ENCODE data around the gene LAPTM5. TPM values are rescaled to one million over a fixed set of nuclear protein-coding genes. Genes with fewer than 3 reads are reported as not detected.

Gene LAPTM5
- total and polyA plus RNA-seq, 10 of the 15 experiments (the other 5 are each of a cell fraction or from before 2014, with no cell fraction given) = 24.1 to 1,034 (median 687) TPM

GRCh38 chr1:30744060-30744756 is 13.4 kb downstream of the LAPTM5 start (continued):
- TF ChIP-seq MEF2A (IDR thresholded peaks at IDR 0.05; ENCODE audit: insufficient read depth, low read depth, low read length) (no peak), RUNX3 (IDR thresholded peaks at IDR 0.05; ENCODE audit: low read length) (no peak), BCL3 (IDR thresholded peaks at IDR 0.05; ENCODE audit: borderline replicate concordance, insufficient read depth, low read depth, low read length, poor library complexity, severe bottlenecking) (no peak), MYB (IDR thresholded peaks at IDR 0.05; ENCODE audit: borderline replicate concordance, low read depth, low read length) (no peak), SKIL (IDR thresholded peaks at IDR 0.05; ENCODE audit: low read depth, poor library complexity, severe bottlenecking) (no peak), PKNOX1 (IDR thresholded peaks at IDR 0.05) (no peak), EED (IDR thresholded peaks at IDR 0.05; ENCODE audit: low read depth) (peak; percentile 26; the same call in 1 of the 2 replicates), TCF12 (IDR thresholded peaks at IDR 0.05; ENCODE audit: low read depth, low read length) (peak; percentile 65), BHLHE40 (IDR thresholded peaks at IDR 0.05; ENCODE audit: borderline replicate concordance in 1 of 2, low read depth in 2 of 2, low read length in 1 of 2) (no peak), SRF (IDR thresholded peaks at IDR 0.05; ENCODE audit: low read depth in 2 of 2, low read length in 2 of 2) (no peak), TARDBP (IDR thresholded peaks at IDR 0.05; ENCODE audit: borderline replicate concordance) (no peak), MYC (IDR thresholded peaks at IDR 0.05; ENCODE audit: insufficient read depth, insufficient read length, insufficient replicate concordance, low read length, severe bottlenecking) (no peak), CHD1 (IDR thresholded peaks at IDR 0.05; ENCODE audit: low read depth, low read length) (peak; percentile 15; the same call in 1 of the 2 replicates), CBFB (IDR thresholded peaks at IDR 0.05; ENCODE audit: low read depth) (peak; percentile 37; the same call in 1 of the 2 replicates), ZNF24 (IDR thresholded peaks at IDR 0.05) (0 out of 2 replicates have a peak, but pooled peaks have one; percentile 26), ESRRA (IDR thresholded peaks at IDR 0.05; ENCODE audit: low read length) (0 out of 2 replicates have a peak, but pooled peaks have one; percentile 10), STAT1 (conservative IDR thresholded peaks at IDR 0.05) (no peak), NFXL1 (IDR thresholded peaks at IDR 0.05; ENCODE audit: borderline replicate concordance) (no peak), POLR2A (IDR thresholded peaks at IDR 0.05; ENCODE audit: low read depth, low read length) (peak; percentile 80), RAD21 (IDR thresholded peaks at IDR 0.05; ENCODE audit: insufficient read depth, low read depth, low read length) (no peak), ZBED1 (IDR thresholded peaks at IDR 0.05; ENCODE audit: borderline replicate concordance) (peak; percentile 52; the same call in 1 of the 2 replicates), PAX8 (IDR thresholded peaks at IDR 0.05) (no peak)
- TF ChIP-seq, protein P1, sequence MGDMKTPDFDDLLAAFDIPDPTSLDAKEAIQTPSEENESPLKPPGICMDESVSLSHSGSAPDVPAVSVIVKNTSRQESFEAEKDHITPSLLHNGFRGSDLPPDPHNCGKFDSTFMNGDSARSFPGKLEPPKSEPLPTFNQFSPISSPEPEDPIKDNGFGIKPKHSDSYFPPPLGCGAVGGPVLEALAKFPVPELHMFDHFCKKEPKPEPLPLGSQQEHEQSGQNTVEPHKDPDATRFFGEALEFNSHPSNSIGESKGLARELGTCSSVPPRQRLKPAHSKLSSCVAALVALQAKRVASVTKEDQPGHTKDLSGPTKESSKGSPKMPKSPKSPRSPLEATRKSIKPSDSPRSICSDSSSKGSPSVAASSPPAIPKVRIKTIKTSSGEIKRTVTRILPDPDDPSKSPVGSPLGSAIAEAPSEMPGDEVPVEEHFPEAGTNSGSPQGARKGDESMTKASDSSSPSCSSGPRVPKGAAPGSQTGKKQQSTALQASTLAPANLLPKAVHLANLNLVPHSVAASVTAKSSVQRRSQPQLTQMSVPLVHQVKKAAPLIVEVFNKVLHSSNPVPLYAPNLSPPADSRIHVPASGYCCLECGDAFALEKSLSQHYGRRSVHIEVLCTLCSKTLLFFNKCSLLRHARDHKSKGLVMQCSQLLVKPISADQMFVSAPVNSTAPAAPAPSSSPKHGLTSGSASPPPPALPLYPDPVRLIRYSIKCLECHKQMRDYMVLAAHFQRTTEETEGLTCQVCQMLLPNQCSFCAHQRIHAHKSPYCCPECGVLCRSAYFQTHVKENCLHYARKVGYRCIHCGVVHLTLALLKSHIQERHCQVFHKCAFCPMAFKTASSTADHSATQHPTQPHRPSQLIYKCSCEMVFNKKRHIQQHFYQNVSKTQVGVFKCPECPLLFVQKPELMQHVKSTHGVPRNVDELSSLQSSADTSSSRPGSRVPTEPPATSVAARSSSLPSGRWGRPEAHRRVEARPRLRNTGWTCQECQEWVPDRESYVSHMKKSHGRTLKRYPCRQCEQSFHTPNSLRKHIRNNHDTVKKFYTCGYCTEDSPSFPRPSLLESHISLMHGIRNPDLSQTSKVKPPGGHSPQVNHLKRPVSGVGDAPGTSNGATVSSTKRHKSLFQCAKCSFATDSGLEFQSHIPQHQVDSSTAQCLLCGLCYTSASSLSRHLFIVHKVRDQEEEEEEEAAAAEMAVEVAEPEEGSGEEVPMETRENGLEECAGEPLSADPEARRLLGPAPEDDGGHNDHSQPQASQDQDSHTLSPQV (IDR thresholded peaks at IDR 0.05) = no peak

All from GM12878 (cell line).